Measurements from ENCODE around the gene PTPRN2. TPM values are rescaled to one million over a fixed set of nuclear protein-coding genes. Genes with fewer than 3 reads are reported as not detected.

PTPRN2 gene
- polyA plus RNA-seq, 1 of the 3 experiments (the other 2 are of a cell fraction) = 4.0 TPM

GRCh38 chr7:157922576-157922975 is 665.0 kb downstream of the PTPRN2 start (continued):
- no peak for TF ChIP-seq REST (IDR thresholded peaks at IDR 0.05; ENCODE audit: low read depth, low read length)
- no peak for TF ChIP-seq FOSL2 (IDR thresholded peaks at IDR 0.05; ENCODE audit: borderline replicate concordance, low read depth)
- TF ChIP-seq RCOR1 (IDR thresholded peaks at IDR 0.05; ENCODE audit: low read length) = no peak
- TF ChIP-seq PBX3 (IDR thresholded peaks at IDR 0.05) = no peak
- TF ChIP-seq JUND (IDR thresholded peaks at IDR 0.05) = no peak
- no peak for TF ChIP-seq USF1 (IDR thresholded peaks at IDR 0.05; ENCODE audit: borderline replicate concordance, low read depth)
- no peak for TF ChIP-seq NFIC (IDR thresholded peaks at IDR 0.05; ENCODE audit: borderline replicate concordance)

- CTCF ChIA-PET = interaction anchor here (0.8 kb wide), 1 partner anchor 9 kb away, joined by 5 read pairs; no protein-coding TSS in a partner anchor
- no peak for TF ChIP-seq CHD2 (IDR thresholded peaks at IDR 0.05; ENCODE audit: low read length, partially characterized antibody)
- TF ChIP-seq PBX3 (IDR thresholded peaks at IDR 0.05) = no peak
- no peak for TF ChIP-seq POLR2AphosphoS5 (IDR thresholded peaks at IDR 0.05; ENCODE audit: low read depth, low read length)
- TF ChIP-seq YY1 (IDR thresholded peaks at IDR 0.05; ENCODE audit: low read depth) = no peak
- TF ChIP-seq SMC3 (IDR thresholded peaks at IDR 0.05; ENCODE audit: low read depth, low read length) = no peak
- TF ChIP-seq RAD21 (IDR thresholded peaks at IDR 0.05; ENCODE audit: low read length) = no peak
- TF ChIP-seq FOXJ3 (CRISPR knock-in tag; IDR thresholded peaks at IDR 0.05) = no peak
- Histone ChIP-seq H3K27ac (ENCODE audit: low read depth in 2 of 2, low read length in 1 of 2) (no peak overlapping the region), H3F3A (replicated peaks; ENCODE audit: insufficient read depth) (no peaks in the 10 kb centered on the region), H4K20me1 (ENCODE audit: insufficient read depth) (no peaks in the 10 kb centered on the region), H3K4me2 (no peak overlapping the region), H3K27me3 (ENCODE audit: insufficient read depth) (no peaks in the 10 kb centered on the region), H3K36me3 (replicated peaks in 1 of 2; ENCODE audit: control insufficient read depth in 1 of 2, insufficient read depth in 2 of 2, low read length in 1 of 2) (no peaks in the 10 kb centered on the region), H3K4me1 (ENCODE audit: control insufficient read depth in 1 of 2, insufficient read depth in 2 of 2, low read depth in 1 of 2, low read length in 1 of 2) (peaks cover 0 to 2% of the 10 kb centered on the region in 2 experiments; a peak in 1 of 4 replicates), H3K79me2 (ENCODE audit: insufficient read depth) (no peaks in the 10 kb centered on the region), H2AFZ (ENCODE audit: low read depth) (no peak overlapping the region), H3K9me3 (peaks cover 20% of the 10 kb centered on the region), H3K9me2 (no peaks in the 10 kb centered on the region), H3K4me3 (ENCODE audit: low read depth in 2 of 2, low read length in 1 of 2) (no peak overlapping the region), H3K9ac (no peak overlapping the region)
- POLR2A ChIA-PET = no interaction called here
- no peak for DNase-seq
- WGBS (ENCODE audit: low lambda C conversion rate) = 64% methylated on average over 29 of the region's 29 CpGs
Observed at GRCh38 chr7:157918326-157919080, 669.1 kb downstream of the PTPRN2 start.
